G401 (cell line): ENCODE measurements around the gene CXCL6. TPM values are rescaled to one million over a fixed set of nuclear protein-coding genes. Genes with fewer than 3 reads are reported as not detected.
A peak's percentile ranks its signal among the peaks of the same experiment; 100 is the strongest.

ENCODE experiments used
- DNase-seq: peaks from one replicate; pipeline ENCODE4 v3.0.0-alpha.2; 2015; ENCODE audit warnings: low spot score
- in situ Hi-C: cut with HindIII; loops from 2 replicates; pipeline ENCODE4 v1.10.0; 2016; ENCODE audit warnings: low sequenced_read_pairs, mixed read lengths
- total RNA-seq: library from RNA; depleted of rRNA; stranded (reverse); fragments of >200 nt; shearing (Covaris generic); gene quantifications from 2 replicates; pipeline ENCODE4 v1.2.3, GENCODE V29; 2014

Gene CXCL6
- total RNA-seq, 1 experiment from 2014 or later = not detected

- DNase-seq = peak; percentile 6
- in situ Hi-C loops = no loop called here
Observed at GRCh38 chr4:73864365-73864764, 27.9 kb downstream of the CXCL6 start.

- no peak for DNase-seq
- in situ Hi-C loops = no loop called here
Observed at GRCh38 chr4:73864961-73865360, 28.5 kb downstream of the CXCL6 start.

GRCh38 chr4:73865431-73866096, 29.1 kb downstream of the CXCL6 start:
- no peak for DNase-seq
- in situ Hi-C loops = no loop called here

- DNase-seq = no peak
- in situ Hi-C loops = no loop called here
Observed at GRCh38 chr4:73866246-73866645, 29.8 kb downstream of the CXCL6 start.

GRCh38 chr4:73867783-73868182, 31.3 kb downstream of the CXCL6 start:
- in situ Hi-C loops = no loop called here
- DNase-seq = no peak

- DNase-seq = no peak
Observed at GRCh38 chr4:73868206-73869129, 32.0 kb downstream of the CXCL6 start.

GRCh38 chr4:73869130-73870055, 32.9 kb downstream of the CXCL6 start, which contains the start of gene CXCL1:
Gene CXCL1 (plus strand): TSS chr4:73869393. CDS start chr4:73869471, 78 bp downstream.
- DNase-seq = no peak
- in situ Hi-C loops = no loop called here

More at GRCh38 chr4:73868206-73869129, 32.0 kb downstream of the CXCL6 start:
- in situ Hi-C loops = no loop called here

- in situ Hi-C loops = no loop called here
- no peak for DNase-seq
Observed at GRCh38 chr4:73870260-73870659, 33.8 kb downstream of the CXCL6 start.

GRCh38 chr4:73870768-73871167, 34.3 kb downstream of the CXCL6 start:
- in situ Hi-C loops = no loop called here
- no peak for DNase-seq

GRCh38 chr4:73871511-73872310, 35.2 kb downstream of the CXCL6 start:
- no peak for DNase-seq

GRCh38 chr4:73872316-73873108, 36.0 kb downstream of the CXCL6 start:
- DNase-seq = no peak
- in situ Hi-C loops = no loop called here

More at GRCh38 chr4:73871511-73872310, 35.2 kb downstream of the CXCL6 start:
- in situ Hi-C loops = no loop called here

- in situ Hi-C loops = no loop called here
- DNase-seq = no peak
Observed at GRCh38 chr4:73874386-73874785, 37.9 kb downstream of the CXCL6 start.

- DNase-seq = no peak
- in situ Hi-C loops = no loop called here
Observed at GRCh38 chr4:73875401-73875800, 38.9 kb downstream of the CXCL6 start.

GRCh38 chr4:73883306-73883705, 46.8 kb downstream of the CXCL6 start:
- in situ Hi-C loops = no loop called here
- no peak for DNase-seq

- no peak for DNase-seq
- in situ Hi-C loops = no loop called here
Observed at GRCh38 chr4:73885574-73886267, 49.2 kb downstream of the CXCL6 start.
